ENCODE results near the gene PLSCR3. TPM values are rescaled to one million over a fixed set of nuclear protein-coding genes. Genes with fewer than 3 reads are reported as not detected.

Gene PLSCR3
- total RNA-seq, 1 donor from 2014 or later: 82.8 TPM

GRCh38 chr17:7407082-7407481 is 12.8 kb upstream of the PLSCR3 start:
- DNase-seq (ENCODE audit: extremely low read depth, low read depth, low spot score): no peak

DNA sequence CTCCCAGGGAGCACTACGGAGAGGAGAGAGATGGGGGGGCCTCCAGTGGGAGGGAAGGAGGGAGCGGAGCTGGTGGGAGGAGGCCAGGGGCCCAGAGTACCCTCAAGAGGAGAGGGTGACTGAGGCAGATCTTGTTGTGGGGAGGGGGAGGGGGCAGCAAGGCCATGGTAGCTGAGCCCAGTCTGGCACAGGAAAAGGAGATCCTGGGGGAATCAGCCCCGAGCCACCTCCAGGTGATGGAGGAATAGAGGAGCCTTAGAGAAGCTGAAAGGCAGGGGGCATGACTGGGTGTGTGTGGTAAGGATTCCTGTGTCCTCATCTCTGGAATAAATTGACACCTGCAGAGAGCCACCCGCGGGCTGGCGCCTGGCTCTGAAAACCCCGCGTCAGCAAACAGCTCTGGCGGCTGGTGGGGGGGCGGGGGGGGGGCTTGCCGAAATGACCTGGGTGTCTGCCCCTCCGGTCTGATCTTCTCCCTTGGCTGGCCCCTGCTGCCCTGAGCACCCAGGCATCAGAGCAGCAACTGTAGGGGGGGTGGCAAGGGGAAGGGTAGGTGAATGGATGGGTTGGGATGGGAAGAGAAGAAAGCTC is 12.0 kb upstream of the PLSCR3 start:
- no peak for DNase-seq (ENCODE audit: extremely low read depth, low read depth, low spot score)

GRCh38 chr17:7405350-7406234 is 11.3 kb upstream of the PLSCR3 start:
- DNase-seq (ENCODE audit: extremely low read depth, low read depth, low spot score): no peak

DNA sequence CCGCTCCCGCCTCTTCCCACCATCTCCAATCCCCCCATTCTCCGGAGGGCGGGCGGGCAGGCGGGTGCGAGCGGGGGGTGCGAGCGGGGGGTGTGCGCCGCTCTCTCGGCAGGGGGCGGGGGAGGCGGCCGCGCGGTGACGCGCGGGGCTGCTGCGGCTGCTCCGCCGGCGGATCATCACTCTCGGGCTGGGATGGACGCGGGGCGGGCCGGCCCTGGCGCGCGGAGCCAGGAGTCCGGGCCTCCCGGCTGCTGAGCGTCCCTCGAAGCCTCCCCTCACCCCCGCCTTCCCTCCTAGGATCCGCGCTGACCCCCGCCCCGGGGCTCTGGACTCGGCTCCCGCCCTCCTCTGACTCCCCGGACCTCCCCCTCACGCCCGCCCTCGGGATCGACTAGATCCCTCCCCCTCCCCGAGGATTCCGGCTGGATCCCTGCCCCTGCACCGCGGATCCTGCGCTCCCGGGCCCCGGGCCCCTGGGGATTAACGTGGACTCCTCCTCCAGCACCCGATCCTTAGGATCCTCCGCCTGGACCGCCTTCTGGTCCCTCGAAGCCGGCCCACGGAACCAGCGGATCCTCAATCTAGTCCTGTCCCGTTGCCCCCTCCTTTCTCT is 10.5 kb upstream of the PLSCR3 start:
- DNase-seq (ENCODE audit: extremely low read depth, low read depth, low spot score): no peak

- DNase-seq (ENCODE audit: extremely low read depth, low read depth, low spot score): peak; percentile 93
Measured at GRCh38 chr17:7403977-7404736, 9.8 kb upstream of the PLSCR3 start, which contains the start of gene TMEM256. TSS of gene TMEM256 (minus strand) at chr17:7404097. CDS start at chr17:7404084, 13 bp downstream.

- no peak for DNase-seq (ENCODE audit: extremely low read depth, low read depth, low spot score)
Measured at GRCh38 chr17:7403727-7403976, 9.3 kb upstream of the PLSCR3 start.

GRCh38 chr17:7403043-7403726 is 8.9 kb upstream of the PLSCR3 start:
- DNase-seq (ENCODE audit: extremely low read depth, low read depth, low spot score): no peak

- DNase-seq (ENCODE audit: extremely low read depth, low read depth, low spot score): no peak
Measured at GRCh38 chr17:7398612-7399011, 4.3 kb upstream of the PLSCR3 start.

DNA sequence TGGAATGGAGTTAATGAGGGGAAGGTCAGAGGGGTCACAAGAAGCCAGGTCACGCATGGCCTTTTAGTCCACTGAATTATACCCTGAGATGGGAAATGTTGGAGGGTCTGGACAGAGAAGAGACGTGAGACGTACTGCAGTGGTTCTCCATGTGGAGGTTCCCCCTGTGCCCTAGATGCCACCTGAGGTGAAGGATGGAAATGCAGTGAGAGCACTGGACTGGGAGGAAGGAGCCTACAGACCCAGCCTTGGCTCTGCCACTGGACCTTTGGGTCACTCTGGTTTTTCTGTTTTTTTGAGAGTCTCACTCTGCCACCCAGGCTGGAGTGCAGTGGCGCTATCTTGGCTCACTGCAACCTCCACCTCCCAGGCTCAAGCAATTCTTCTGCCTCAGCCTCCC is 1.8 kb upstream of the PLSCR3 start:
- no peak for DNase-seq (ENCODE audit: extremely low read depth, low read depth, low spot score)

DNA sequence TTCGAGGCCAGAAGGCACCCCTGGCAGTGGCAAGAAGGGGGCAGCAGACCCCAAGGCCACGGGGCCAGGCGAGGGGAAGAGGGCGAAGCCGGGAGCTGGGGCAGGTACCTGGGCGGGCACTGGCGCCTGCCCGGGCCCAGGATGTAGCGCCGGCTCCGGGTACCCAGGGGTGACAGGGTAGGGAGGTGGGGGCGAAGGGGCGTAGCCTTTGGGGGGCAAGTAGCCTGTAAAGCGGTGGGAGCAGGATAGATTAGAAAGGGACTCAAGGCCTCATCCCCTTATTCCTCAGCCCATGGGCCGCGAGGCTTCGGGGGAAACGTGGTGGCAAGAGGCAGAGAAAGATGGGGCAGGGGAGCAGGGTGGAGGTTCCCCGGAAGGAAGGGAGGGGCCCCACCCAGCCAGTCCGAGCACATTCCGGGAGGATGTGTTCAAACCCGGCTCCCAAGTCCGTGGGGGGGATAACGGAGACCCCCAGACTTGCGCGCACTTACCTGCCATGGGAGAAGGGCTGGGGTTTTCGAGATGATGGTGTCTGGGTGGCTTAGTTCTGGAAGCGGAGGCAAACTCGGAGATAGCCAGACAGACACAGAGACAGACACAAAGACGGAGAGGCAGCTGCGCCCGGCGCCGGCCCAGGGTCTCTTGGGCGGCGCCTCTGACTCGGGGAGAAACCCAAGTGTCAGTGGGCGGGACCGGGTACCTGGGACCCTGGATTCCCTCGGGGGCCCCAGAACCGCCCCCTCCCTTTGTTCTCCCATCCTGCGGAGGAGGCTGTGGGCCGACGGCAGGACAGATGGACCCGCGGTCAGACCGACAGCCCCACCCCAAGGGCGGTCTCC is 493 bp downstream of the PLSCR3 start:
- no peak for DNase-seq (ENCODE audit: extremely low read depth, low read depth, low spot score)

- DNase-seq (ENCODE audit: extremely low read depth, low read depth, low spot score): no peak
Measured at GRCh38 chr17:7392696-7393612, 1.4 kb downstream of the PLSCR3 start.

- DNase-seq (ENCODE audit: extremely low read depth, low read depth, low spot score): no peak
Measured at GRCh38 chr17:7391307-7391706, 3.0 kb downstream of the PLSCR3 start.

DNA sequence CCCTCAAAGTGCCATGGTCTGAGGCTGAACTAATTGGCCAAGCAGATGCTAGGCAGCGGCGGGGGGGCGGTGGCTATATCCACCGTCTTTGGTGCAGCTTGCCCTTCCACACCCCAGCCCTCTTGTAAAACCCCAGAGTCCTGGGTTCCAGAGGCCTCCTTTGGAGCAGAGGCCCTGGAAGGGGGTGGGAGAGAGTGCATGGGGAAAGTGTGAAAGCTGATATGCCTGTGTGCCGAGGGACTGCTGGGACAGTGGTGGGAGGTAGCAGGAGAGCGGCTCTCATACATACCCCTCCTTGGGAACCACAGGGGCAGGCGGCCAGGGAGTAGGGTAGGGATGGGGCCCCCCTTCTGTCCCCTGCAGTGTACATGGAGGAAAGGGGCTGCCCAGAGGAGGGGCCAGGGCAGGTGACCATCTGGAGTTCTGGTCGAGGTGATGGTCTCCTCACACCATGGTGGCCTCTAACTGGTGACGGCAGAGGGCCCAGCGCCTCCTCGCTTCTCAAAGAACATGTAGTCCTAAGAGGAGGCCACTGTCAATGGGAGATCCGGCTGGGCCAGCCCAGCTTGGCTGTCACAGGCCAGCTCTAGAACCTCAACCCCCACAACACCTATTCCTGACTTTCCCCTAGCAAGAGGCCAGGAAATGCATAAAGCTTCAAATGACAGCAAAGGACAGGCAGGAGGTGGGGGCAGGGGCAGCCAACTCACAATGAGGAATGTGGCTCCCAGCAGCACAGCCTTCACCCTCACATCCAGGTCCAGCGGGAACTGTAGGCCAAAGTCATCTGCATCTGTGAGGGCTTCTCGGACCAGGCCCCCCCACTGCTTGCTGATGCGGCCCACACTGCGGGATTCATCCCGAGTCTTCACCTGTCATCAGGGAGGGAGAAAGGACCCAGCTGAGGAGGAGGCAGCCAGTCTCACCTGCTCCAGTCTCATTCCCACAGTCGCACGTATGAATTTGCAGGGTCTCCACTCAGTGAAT is 4.1 kb downstream of the PLSCR3 start:
- no peak for DNase-seq (ENCODE audit: extremely low read depth, low read depth, low spot score)

- no peak for DNase-seq (ENCODE audit: extremely low read depth, low read depth, low spot score)
Measured at GRCh38 chr17:7388856-7389255, 5.5 kb downstream of the PLSCR3 start.

DNA sequence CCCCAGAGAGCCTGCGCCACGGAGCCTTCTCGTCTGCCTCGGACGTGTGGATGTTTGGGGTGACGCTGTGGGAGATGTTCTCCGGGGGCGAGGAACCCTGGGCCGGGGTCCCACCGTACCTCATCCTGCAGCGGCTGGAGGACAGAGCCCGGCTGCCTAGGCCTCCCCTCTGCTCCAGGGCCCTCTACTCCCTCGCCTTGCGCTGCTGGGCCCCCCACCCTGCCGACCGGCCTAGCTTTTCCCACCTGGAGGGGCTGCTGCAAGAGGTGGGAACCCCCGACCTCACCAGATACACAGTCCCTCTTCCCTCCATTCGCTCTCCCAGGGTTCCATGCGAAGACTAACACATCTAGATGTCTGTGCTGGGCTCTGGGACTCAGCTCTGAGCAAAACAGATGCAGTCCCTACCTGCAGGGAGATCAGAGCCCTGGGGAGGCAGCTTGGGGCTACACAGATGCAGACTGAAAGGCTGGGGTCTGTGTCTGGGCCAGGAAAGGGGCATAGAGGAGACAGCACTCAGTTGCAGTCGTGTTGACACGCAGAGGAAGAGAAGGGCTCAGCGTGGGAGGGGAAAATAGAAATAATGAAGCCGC is 9.7 kb downstream of the PLSCR3 start:
- DNase-seq (ENCODE audit: extremely low read depth, low read depth, low spot score): no peak

DNA sequence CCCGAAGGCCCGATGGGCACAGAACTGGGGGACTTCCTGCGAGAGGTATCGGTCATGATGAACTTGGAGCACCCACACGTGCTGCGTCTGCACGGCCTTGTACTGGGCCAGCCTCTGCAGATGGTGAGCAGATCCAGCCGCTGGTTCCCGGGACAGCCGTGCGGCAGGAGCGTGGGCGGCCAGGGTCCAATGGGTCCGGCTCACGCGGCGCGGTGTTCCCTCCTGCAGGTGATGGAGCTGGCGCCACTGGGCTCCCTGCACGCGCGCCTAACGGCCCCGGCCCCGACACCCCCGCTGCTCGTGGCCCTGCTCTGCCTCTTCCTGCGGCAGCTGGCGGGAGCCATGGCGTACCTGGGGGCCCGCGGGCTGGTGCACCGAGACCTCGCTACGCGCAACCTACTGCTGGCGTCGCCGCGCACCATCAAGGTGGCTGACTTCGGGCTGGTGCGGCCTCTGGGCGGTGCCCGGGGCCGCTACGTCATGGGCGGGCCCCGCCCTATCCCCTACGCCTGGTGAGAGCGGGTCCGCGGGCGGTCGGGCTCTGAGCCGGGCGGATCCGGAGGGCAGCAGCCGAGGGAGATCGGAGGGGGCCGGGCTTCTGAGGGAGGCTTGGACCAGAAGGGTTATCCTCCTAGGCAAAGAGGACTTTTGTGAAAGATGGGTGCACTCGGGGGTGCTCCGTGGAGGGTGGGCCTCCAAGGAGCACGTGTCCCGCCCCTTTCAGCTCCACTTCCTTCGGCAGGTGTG is 10.4 kb downstream of the PLSCR3 start:
- no peak for DNase-seq (ENCODE audit: extremely low read depth, low read depth, low spot score)

- no peak for DNase-seq (ENCODE audit: extremely low read depth, low read depth, low spot score)
Measured at GRCh38 chr17:7383371-7383741, 11.0 kb downstream of the PLSCR3 start.

Measured in glomerular endothelial cell (primary cell).